ENCODE measurements around the gene DNASE2B. TPM values are rescaled to one million over a fixed set of nuclear protein-coding genes. Genes with fewer than 3 reads are reported as not detected.

Gene DNASE2B
- total RNA-seq, 1 donor from 2014 or later, result not detected

DNA sequence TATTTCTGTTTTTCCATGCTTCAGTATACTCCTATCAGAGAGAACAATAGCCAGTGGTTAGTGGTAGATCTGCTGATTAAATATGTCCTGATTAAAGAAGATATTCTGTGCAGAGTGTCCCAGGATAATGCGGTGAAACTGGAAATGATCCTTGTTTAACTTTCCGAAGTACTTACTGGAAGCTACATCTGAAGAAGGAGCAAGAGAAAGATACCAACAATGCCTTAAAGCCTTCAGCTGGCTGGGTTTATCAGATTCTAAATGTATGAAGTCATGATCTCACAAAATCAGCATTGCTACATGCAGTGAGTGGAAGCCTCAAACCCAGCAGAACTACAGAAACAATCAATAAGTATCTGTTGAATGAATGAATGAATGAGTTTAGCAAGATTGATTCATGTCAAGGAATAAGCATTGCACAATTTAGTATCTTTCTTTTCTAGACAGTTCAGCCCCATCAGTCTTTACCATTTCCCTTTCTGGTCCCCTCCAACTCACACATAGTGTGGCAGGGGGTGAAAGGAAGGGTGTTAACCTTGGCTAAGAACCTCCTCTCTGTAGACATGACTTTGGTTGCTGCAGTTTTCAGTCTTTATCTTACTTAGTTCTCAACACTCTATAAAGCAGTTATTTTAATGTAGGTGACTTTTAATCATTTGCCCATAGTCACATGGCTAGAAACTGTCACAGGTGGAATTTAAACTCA, 24.7 kb upstream of the DNASE2B start:
- DNase-seq (ENCODE audit: low spot score), result no peak
- intact Hi-C loops (cut with DNase I), result loop anchor here (5.0 kb wide), 1 partner anchor 66 kb away; no protein-coding TSS in a partner anchor

DNA sequence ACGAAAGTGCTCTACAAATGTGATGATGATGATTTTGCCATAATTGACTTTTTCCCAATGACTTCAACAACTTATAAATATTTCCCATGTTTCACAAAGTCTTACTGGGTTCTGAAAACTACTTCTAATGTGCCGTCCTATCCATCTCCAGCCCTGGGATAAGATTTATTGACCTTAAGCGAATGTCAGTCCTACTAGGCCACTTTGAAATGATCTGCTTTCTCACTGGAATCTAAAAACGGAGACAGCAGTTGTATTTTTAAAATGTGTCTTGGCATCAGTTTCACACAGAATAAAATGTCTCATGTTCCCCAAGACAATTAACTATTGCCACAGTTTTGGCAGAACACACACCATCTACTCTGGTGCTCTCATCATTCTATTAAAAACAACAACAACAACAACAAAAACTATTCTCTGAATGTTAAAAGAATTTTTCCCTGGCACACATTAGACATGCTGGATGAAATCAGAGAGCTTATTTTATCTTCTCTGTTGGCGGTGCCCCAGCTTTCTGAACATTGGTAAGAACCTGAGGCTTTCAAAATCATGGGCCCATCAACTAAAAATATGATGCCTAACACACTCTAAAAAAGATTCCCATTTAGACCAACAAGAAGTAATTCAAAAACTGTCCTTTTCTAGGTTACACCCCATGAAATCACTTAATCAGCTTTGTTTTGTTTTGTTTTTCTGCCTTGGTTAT, 23.1 kb upstream of the DNASE2B start:
- intact Hi-C loops (cut with DNase I), result loop anchor here (5.0 kb wide), 1 partner anchor 68 kb away; no protein-coding TSS in a partner anchor
- DNase-seq (ENCODE audit: low spot score), result no peak

DNA sequence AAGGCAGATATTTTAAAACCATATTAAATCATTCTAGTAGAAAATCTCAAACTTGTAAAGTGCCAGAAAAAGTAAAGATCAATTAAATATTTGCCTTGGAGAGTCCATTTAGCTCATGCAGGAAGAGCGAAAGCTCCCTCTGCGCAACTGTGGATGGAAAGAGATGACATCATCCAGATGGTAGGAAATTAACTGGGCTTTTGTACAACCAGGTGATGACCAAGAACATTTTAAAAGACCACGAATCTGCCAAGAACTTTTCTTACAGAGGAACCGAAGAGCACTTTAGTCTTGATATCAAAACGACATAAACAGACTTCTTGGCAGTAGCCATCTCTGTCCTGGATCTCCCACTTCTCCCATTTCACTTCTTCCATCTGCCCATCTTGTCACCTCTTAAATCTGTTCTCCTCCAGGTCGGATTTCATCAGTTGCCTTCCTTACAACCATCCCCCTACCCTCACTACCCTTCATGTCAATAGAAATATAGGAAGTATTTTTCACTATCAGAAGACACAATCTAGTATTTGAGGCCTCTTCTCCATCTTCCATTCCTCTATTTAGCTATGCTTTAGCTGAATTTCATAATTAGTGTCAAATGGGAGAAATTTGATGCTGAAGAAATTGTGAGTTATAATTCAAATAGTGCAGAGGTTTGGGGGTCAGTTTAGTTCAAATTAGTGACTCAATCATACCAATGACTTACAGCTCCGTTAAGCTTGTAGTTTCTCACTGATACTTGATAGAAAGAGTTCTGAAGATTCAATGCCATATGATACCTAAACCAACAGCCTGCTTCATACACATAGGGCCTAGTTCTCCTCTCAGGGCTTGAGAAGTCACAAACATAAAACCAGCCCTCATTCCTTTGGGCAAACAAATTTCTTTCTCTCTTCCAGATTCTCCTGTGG, 22.0 kb upstream of the DNASE2B start:
- intact Hi-C loops (cut with DNase I), result no loop called here
- DNase-seq (ENCODE audit: low spot score), result no peak

DNA sequence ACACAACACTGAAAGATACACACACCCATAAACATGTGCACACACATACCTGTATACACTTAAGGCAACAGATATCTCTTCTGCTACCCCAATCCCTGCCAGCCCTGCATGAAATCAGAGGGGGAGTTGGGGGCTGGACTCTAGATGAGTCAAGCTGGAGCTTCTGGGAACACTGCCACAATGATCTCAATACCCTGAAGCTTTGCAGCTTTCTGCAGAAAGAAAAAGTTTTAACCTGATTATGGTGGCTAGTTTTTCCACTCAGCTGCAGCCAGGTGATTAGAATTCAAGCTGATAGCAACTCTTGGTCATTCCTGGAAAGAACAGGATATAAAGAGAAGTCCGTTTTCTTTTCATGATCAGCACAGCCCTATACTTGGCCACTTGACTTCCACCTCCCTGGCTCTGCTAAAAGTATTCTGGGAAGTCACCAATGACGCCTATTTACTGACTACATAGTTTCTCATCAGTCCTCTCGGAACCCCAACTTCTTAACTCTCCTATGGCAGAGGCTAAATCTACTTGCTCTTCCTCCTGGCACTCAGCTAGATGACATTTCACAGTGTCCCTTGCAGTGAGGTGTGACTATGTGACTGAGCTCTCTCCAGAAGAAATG, 20.7 kb upstream of the DNASE2B start:
- DNase-seq (ENCODE audit: low spot score), result no peak
- intact Hi-C loops (cut with DNase I), result no loop called here

DNA sequence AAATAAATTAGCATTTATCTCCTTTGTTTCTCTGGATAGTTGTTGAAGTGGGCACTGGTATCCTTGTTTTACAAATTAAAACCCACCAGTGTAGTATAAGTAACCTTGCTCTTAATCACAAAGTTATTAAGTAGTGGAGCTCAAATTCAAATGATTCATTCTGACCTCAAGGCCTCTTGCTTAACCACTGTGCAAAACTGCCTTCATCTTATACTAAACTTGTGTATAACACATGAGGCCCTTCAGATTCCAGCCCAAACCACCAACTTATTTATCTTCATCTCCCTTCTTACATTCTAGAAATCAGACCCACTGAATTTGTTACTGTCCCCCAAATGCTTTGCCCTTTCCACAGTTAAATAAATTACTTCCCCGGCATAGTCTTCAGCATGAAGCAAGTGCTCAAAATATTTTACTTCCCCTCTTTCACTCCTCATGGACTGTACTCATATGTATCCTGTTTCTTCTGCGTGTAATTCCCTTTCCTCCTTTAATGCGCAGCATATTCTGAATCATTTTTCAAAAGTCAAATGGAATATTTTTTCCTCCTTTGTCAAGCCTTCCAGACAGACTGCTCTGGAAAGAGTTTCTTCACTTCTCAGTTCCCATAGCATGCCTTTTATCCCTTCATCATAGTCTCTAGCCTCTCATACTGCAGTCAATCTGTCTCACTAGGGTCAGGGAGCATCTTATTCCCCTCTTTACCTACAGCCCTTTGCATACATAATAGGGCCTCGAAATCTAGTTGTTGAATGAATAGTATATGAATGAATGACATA, 19.0 kb upstream of the DNASE2B start:
- intact Hi-C loops (cut with DNase I), result no loop called here
- no peak for DNase-seq (ENCODE audit: low spot score)

DNA sequence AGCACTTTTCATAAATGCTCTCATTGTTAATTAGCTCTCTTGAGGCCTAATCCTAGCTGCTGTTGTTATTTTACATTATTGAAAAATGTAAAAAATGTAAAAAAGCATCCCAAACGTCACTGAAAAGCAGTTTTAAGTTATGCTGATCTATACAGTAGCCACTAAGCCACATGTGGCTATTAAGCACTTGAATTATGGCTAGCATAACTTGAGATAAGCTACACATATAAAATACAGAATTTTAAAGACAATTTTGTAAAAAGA, 18.4 kb upstream of the DNASE2B start:
- intact Hi-C loops (cut with DNase I), result no loop called here
- DNase-seq (ENCODE audit: low spot score), result no peak

DNA sequence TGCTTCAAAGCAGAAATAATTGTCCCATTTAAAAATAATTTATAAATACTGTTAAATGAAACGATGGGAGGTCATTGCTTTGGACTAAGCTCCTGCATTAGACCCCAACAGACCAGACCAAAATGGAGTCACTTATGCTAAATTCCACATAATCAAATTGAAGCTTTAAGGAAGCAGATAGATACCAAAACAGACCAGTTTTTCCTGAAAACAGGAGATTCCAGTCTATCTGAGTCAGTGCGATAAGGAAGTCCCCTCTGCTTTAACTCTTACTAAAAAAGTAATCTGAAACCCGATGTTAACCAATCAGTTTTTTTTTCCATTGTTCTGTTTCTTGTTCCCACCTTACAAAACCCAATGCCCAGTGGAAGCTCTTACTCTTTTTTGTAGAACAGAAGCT, 16.2 kb upstream of the DNASE2B start:
- DNase-seq (ENCODE audit: low spot score), result no peak
- intact Hi-C loops (cut with DNase I), result no loop called here

DNA sequence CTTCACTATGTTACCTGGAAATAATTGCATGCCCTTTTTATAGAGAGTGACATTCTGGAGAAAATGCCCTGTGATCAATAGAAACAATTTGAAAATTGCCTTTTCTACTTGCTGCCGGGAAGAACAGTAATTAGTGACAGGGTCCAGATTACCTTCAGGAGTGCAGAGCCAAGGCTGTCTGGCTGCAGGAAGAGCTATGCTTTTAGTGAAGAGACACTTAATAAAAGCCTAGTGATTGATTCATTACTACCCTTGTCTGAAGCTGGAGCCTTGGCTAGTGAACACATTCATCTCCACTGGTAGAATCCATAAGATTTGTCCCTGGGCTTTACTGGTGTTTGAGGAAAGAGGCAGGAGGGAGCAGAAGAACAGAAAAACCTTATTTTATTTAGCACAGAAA, 12.9 kb upstream of the DNASE2B start:
- intact Hi-C loops (cut with DNase I), result no loop called here
- no peak for DNase-seq (ENCODE audit: low spot score)

DNA sequence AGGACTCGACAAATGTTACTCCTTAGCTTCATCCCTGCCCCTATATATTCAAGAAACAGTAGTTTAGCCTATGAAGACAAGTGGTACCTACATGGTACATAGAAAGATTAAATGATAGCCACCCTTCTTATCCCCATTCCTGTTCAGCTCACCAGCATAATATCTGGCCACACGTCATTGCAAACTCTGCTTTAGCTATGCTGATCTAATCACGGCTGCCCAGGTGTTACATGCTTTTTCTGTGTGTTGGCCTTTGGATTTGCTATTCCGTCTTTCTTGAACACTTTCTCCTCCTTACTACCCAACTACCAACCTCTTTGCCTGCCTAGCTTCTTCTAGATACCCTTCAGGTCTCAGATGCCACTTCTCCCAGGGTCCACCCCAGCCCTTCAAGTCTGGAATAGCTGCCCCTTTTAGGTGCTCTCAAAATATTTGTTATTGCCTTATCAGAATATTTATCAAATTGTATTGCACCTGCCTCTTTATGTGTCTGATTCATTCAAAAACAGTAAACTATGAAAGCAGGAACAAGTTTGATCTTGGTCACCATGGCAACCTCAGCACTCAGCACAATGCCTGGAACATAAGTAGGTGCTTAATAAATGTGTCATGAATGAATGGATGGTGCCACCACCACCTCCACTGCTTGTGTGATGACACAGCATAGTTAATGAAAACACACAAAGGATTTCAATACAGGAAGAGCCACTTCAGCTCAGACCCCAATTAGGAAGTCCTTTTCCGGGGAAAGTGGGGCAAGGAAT, 11.4 kb upstream of the DNASE2B start:
- intact Hi-C loops (cut with DNase I), result no loop called here
- DNase-seq (ENCODE audit: low spot score), result no peak

DNA sequence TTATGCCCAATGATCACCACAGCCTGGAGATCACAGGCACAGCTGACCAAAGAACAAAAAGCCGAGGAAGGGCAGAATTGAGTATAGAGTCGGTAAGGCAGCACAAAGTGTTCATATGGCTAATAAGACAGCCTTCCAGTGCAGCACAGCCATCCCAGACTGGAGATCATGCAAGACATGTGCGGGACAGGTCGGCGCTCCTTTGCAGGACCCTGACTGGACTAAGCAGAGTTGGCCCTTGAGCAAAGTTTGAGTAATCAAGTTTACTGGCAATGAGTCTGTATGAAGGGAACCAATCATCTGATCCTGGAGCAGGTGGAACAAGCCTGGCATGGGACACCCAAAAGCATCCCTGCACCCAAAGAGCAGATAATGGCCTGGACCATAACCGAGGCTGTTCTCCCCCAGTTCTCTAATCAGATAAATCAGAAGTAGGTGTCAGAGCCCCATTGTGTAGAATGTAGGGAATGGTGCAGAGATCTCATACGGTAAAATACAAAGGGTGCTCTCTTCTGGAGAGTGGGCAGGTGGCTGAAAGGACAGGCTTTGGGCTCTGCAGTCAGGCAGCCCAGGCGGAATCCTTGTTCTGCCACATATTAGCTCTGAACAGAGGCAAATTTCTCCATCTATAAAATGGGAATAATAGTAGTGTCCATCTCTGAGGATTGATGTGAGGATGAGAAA, 10.7 kb upstream of the DNASE2B start:
- intact Hi-C loops (cut with DNase I), result no loop called here

DNA sequence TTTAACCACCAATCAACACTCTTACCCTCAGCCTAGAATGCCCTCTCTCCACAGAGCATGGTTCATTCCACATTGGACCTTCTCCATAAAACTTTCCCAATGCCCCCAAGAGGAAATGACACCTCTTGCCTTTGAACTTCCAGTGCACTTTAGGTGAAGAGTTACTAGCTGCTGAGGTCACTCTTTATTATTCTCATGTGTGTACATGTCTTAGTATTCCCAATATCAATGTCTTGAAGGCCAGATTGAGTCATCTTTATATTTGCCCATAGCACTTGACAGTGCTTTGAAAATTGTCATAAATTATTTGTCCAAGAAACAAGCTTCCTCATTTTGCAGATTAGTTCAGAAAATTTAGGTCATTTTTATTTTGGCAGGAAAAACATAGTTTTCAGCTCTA, 8.1 kb upstream of the DNASE2B start:
- intact Hi-C loops (cut with DNase I), result no loop called here
- no peak for DNase-seq (ENCODE audit: low spot score)

More for the DNA sequence above, 10.7 kb upstream of the DNASE2B start:
- DNase-seq (ENCODE audit: low spot score), result no peak

DNA sequence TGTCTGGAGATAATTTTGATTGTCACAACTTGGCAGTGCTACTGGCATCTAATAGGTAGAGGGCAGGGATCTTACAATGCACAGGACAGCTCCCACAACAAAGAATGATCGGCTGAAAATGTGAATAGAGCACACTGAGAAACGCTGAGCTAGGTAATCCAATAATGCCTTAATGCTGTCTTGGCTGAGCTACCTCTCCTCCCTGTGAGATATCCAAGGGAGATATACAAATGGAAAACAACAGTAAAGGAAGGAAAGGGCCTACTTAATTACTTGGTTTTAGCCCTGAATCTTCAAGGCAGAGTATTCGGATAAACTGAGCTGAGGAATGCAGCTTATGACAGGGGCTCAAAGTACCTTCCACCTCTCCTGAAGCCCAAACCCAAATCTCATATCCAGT, 2.9 kb downstream of the DNASE2B start:
- no peak for DNase-seq (ENCODE audit: low spot score)
- intact Hi-C loops (cut with DNase I), result no loop called here

DNA sequence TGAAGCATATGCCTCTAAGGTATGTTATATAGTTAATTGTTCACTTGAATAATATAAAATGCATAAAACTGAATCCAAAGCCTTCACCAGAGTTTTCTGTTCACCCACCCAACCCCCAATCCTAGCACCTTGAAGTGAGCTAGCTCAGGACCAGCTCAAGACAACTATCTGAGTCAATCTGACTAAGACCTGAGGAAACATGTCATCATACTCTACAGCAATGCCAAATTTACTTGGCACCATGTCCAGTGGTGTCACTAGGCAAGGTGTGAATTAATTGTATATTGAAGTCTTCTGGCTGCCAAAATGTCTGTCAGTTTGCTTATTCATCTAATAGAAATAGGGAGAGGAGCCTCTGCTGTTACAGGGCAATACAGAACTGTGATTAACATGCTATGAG, 3.8 kb downstream of the DNASE2B start:
- no peak for DNase-seq (ENCODE audit: low spot score)
- intact Hi-C loops (cut with DNase I), result no loop called here

DNA sequence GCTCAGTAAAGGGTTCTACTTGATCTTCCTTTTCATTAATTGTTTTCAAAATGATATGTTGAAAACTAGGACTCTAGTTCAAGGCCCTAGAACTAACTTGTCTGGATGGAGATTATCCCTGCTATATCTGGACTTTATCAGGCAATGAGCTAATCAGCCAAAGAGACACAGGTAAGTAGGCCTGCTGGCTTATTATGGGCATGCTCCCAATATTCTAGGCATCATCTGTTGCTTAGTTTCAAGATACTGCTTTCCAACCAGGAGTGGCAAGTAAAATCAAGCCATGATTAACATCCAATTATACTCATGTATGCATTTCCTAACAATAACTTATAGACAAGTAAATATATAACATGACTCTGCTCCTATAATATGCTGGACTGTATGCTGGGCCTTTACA, 4.2 kb downstream of the DNASE2B start:
- DNase-seq (ENCODE audit: low spot score), result no peak
- intact Hi-C loops (cut with DNase I), result no loop called here

DNA sequence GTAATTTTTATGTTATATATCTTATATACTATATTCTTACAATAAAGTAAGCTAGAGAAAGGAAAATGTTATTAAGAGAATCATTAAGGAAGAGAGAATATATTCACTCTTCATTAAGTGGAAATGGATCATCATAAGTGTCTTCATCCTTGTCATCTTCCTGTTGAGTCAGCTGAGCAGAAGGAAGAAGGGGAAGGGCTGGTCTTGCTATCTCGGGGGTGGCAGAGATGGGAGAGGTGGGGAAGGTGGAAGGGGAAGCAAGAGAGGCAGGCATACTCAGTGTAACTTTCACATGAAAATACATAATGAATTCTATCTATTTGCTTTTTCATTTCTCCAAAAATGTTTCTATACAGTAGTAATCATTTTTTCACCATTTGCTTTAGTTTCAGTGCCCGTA, 5.1 kb downstream of the DNASE2B start:
- intact Hi-C loops (cut with DNase I), result no loop called here
- no peak for DNase-seq (ENCODE audit: low spot score)

DNA sequence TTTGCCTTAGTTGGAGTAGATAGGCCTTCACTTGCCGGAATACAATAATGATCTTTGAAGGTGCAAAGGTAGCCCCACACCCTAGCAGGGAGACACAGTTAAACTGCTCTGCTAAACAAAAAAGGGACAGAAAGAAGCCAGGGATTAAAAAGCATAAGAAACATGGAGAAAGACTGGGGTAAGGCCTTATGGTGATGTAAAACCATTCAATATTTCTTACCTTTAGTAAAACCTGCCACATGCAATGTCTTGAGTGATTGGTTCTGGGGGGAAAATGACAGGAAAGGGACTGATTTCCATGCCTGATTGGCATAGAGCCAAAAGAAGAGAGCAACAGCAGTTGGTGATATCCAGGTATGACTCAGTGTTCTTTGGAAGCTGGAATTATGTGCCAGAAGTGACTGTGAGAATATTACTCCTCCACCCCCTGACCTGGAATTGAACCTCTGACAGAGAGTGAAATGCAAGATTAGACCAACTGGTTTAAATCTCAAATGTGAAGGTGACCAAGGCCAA, 8.1 kb downstream of the DNASE2B start:
- DNase-seq (ENCODE audit: low spot score), result no peak
- intact Hi-C loops (cut with DNase I), result no loop called here

DNA sequence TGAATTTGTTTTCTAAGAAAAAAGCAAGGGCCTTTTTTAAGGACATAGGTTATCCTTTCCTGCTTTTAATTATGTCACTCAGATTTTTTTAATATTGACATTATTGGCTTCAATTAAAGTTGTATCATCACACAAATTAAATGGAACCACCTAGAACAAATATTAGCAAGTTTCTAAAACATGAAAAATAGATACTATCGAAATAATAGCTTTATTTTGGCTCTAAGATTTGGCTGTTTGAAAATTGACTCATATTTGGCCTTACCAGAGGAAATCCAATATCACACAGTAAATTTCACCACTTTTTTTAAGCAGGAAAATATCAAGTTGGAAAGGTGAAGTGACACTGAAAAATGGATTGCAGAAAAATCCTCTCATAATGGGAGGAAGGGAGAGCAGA, 9.2 kb downstream of the DNASE2B start:
- no peak for DNase-seq (ENCODE audit: low spot score)
- intact Hi-C loops (cut with DNase I), result no loop called here

DNA sequence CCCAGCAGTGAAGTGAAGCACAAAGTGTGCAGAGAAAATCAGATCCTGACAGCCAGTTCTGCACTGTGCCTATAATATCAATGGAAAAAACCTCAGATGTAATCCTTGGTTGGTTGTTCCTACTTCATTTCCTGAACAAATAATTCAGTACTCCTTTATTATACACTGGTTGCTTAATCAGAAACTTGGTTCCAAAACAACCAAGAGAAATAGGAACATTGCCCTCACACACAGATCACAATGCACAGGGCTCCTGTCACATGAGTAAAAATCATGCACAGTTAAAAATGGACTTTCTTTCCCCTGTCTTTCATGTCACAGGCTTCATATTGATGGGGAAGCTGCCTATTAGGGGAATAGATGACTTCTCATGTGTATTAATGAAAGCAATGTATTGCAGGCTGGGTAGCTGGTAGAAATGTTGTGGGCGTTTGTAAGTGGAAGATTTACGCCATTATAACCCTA, 9.7 kb downstream of the DNASE2B start:
- intact Hi-C loops (cut with DNase I), result no loop called here
- DNase-seq (ENCODE audit: low spot score), result no peak
